ENCODE measurements around the gene TMEM233. TPM values are rescaled to one million over a fixed set of nuclear protein-coding genes. Genes with fewer than 3 reads are reported as not detected.

Gene TMEM233
- total RNA-seq, 2 donors from 2014 or later = 0.10 to 0.13 TPM

- no peak for TF ChIP-seq CTCF (IDR thresholded peaks at IDR 0.05)
- H3K27me3 ChIP-seq = no peaks in the 10 kb centered on the region
- peaks cover 14% of the 10 kb centered on the region for H3K4me1 ChIP-seq
- H3K9me3 ChIP-seq = no peaks in the 10 kb centered on the region
- H3K27ac ChIP-seq = peak overlapping the region; percentile 93
- peak overlapping the region in 1 of 2 donors; percentile 81 for H3K9ac ChIP-seq (ENCODE audit: low read depth in 2 of 2, low read length in 2 of 2)
- H3K4me3 ChIP-seq = no peak overlapping the region
- DNase-seq = no peak
- H3K36me3 ChIP-seq = peaks cover 11% of the 10 kb centered on the region
- intact Hi-C loops (cut with DNase I) = no loop called here
Measured at GRCh38 chr12:119671070-119671469, 77.5 kb downstream of the TMEM233 start.

- no peaks in the 10 kb centered on the region for H3K9me3 ChIP-seq
- no peak overlapping the region for H3K4me3 ChIP-seq
- peak; percentile 34 for DNase-seq
- intact Hi-C loops (cut with DNase I) = no loop called here
- H3K36me3 ChIP-seq = peaks cover 20% of the 10 kb centered on the region
- H3K27me3 ChIP-seq = no peaks in the 10 kb centered on the region
- H3K27ac ChIP-seq = peak overlapping the region; percentile 93
- peak overlapping the region in 1 of 2 donors; percentile 78 for H3K9ac ChIP-seq (ENCODE audit: low read depth in 2 of 2, low read length in 2 of 2)
- no peak for TF ChIP-seq CTCF (IDR thresholded peaks at IDR 0.05)
- peaks cover 14% of the 10 kb centered on the region for H3K4me1 ChIP-seq
Measured at GRCh38 chr12:119672194-119672593, 78.6 kb downstream of the TMEM233 start.

GRCh38 chr12:119673634-119674033, 80.1 kb downstream of the TMEM233 start:
- DNase-seq = peak; percentile 53
- Histone ChIP-seq H3K27ac (peak overlapping the region; percentile 93), H3K9me3 (no peaks in the 10 kb centered on the region), H3K4me3 (no peak overlapping the region), H3K36me3 (peaks cover 32% of the 10 kb centered on the region), H3K27me3 (no peaks in the 10 kb centered on the region), H3K4me1 (peaks cover 14% of the 10 kb centered on the region), H3K9ac (ENCODE audit: low read depth in 2 of 2, low read length in 2 of 2) (peak overlapping the region in 1 of 2 donors; percentile 87)
- TF ChIP-seq CTCF (IDR thresholded peaks at IDR 0.05) = no peak
- intact Hi-C loops (cut with DNase I) = no loop called here

- H3K4me3 ChIP-seq = no peak overlapping the region
- intact Hi-C loops (cut with DNase I) = no loop called here
- H3K9me3 ChIP-seq = no peaks in the 10 kb centered on the region
- no peak for TF ChIP-seq CTCF (IDR thresholded peaks at IDR 0.05)
- H3K9ac ChIP-seq (ENCODE audit: low read depth in 2 of 2, low read length in 2 of 2) = peak overlapping the region in 1 of 2 donors; percentile 87
- H3K4me1 ChIP-seq = peaks cover 18% of the 10 kb centered on the region
- peak overlapping the region; percentile 93 for H3K27ac ChIP-seq
- no peaks in the 10 kb centered on the region for H3K27me3 ChIP-seq
- H3K36me3 ChIP-seq = peaks cover 38% of the 10 kb centered on the region
- no peak for DNase-seq
Measured at GRCh38 chr12:119674560-119674959, 81.0 kb downstream of the TMEM233 start.

GRCh38 chr12:119676022-119676421, 82.4 kb downstream of the TMEM233 start:
- no peaks in the 10 kb centered on the region for H3K27me3 ChIP-seq
- H3K4me3 ChIP-seq = no peak overlapping the region
- TF ChIP-seq CTCF (IDR thresholded peaks at IDR 0.05) = no peak
- intact Hi-C loops (cut with DNase I) = no loop called here
- no peaks in the 10 kb centered on the region for H3K9me3 ChIP-seq
- H3K27ac ChIP-seq = no peak overlapping the region
- peaks cover 31% of the 10 kb centered on the region for H3K4me1 ChIP-seq
- peaks cover 50% of the 10 kb centered on the region for H3K36me3 ChIP-seq
- DNase-seq = no peak
- peak overlapping the region in 1 of 2 donors; percentile 13 for H3K9ac ChIP-seq (ENCODE audit: low read depth in 2 of 2, low read length in 2 of 2)
